Mesothelial cell of epicardium (in vitro differentiated cells): ENCODE measurements around the gene PTPRR. TPM values are rescaled to one million over a fixed set of nuclear protein-coding genes. Genes with fewer than 3 reads are reported as not detected.

ENCODE experiments used
- DNase-seq, 2 experiments: peaks; one replicate each; pipeline ENCODE4 v3.0.0; 2021; ENCODE audit warnings: low spot score in 2 of 2; ENCODE audit not compliant: unreplicated experiment in 2 of 2
- H3K27ac Mint-ChIP-seq: 2 replicates; pipeline ENCODE4 v1.8.0; 2021; ENCODE audit warnings: mixed read lengths
- H3K27me3 Mint-ChIP-seq: 2 replicates; pipeline ENCODE4 v1.8.0; 2021; ENCODE audit warnings: low read depth, mixed read lengths
- H3K36me3 Mint-ChIP-seq: 2 replicates; pipeline ENCODE4 v1.8.0; 2021; ENCODE audit warnings: mixed read lengths
- H3K4me1 Mint-ChIP-seq: 2 replicates; pipeline ENCODE4 v1.8.0; 2021; ENCODE audit warnings: mixed read lengths
- H3K4me3 Mint-ChIP-seq: 2 replicates; pipeline ENCODE4 v1.8.0; 2021; ENCODE audit warnings: mild to moderate bottlenecking, moderate library complexity, mixed read lengths
- H3K9me3 Mint-ChIP-seq: 2 replicates; pipeline ENCODE4 v1.8.0; 2021; ENCODE audit warnings: mixed read lengths
- total RNA-seq: library from RNA; stranded (reverse); gene quantifications from 3 replicates; pipeline ENCODE4 v1.2.1, GENCODE V29; 2021
- TF ChIP-seq, protein P1 (sequence below): fragments of 200-600 bp; sonication (generic); IDR thresholded peaks from one replicate; pipeline ENCODE4 v1.5.0; 2021; ENCODE audit warnings: antibody characterized with exemption; ENCODE audit not compliant: unreplicated experiment

The PTPRR gene
- total RNA-seq, 1 donor from 2014 or later, result 0.38 TPM

DNA sequence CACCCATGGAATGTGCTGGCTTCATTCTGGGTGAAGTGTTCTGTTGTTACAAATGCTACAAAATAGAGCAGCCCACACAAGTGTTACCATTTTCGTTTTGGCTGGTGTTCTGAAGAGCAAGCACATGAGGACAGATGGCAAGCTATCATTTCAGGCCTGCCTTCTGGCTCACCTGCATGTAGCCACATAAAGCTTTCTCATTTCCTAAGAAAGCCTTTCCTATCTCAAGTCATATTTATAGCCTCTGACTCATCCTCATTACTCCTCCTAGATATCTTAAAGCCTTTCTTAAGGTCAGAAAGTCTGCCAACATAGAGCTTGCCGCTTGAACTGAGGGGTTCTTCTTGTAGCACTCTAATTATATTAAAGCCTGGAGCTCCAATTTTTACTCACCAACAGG is 89.0 kb downstream of the PTPRR start:
- Mint-ChIP-seq H3K4me1 (peaks cover 5% of the 10 kb centered on the region), H3K27me3 (peaks cover 7% of the 10 kb centered on the region), H3K9me3 (no peaks in the 10 kb centered on the region)

DNA sequence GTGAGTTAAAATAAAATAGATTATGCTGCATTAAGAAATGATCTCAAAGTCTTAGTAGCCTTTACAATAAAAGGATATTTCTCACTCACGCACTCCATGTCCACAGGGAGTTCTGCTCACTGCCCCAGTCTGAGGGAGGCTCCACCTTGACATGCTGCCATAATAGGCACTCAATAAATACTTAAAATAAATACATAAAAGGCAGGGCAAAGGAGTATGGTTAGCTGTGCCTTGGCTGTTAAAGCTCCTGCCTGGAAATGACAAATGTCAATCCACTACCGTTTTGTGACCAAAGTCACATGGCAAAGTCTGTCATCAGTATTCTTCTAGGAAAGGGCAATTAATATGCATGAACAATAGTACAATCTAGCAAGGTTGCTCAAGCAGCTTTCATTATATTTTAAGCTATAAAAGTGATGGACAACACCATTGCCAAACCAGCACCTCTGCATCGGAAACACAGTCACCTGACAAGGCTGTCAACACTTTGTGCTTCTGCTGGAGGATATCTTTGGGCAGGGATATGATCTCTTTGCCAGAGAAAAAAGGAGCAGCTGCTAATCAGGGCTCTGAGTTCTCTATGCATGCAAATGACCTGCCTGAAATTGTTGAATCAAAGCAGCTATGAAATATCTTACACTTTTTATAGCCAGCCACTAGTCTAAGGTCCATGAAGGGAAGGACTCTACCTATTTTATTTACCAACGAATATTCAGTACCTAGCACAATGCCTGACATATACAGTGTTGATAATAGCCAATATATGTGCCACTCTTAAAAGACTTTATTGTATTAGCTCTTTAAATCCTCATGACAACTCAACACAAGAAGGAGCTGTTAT is 90.1 kb downstream of the PTPRR start:
- DNase-seq, result no peak
- no peak overlapping the region for H3K4me3 Mint-ChIP-seq
- peaks cover 5% of the 10 kb centered on the region for H3K4me1 Mint-ChIP-seq
- TF ChIP-seq, protein P1, sequence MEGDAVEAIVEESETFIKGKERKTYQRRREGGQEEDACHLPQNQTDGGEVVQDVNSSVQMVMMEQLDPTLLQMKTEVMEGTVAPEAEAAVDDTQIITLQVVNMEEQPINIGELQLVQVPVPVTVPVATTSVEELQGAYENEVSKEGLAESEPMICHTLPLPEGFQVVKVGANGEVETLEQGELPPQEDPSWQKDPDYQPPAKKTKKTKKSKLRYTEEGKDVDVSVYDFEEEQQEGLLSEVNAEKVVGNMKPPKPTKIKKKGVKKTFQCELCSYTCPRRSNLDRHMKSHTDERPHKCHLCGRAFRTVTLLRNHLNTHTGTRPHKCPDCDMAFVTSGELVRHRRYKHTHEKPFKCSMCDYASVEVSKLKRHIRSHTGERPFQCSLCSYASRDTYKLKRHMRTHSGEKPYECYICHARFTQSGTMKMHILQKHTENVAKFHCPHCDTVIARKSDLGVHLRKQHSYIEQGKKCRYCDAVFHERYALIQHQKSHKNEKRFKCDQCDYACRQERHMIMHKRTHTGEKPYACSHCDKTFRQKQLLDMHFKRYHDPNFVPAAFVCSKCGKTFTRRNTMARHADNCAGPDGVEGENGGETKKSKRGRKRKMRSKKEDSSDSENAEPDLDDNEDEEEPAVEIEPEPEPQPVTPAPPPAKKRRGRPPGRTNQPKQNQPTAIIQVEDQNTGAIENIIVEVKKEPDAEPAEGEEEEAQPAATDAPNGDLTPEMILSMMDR, result no peak
- H3K36me3 Mint-ChIP-seq, result no peaks in the 10 kb centered on the region
- no peaks in the 10 kb centered on the region for H3K9me3 Mint-ChIP-seq
- H3K27ac Mint-ChIP-seq, result no peak overlapping the region
- peaks cover 2% of the 10 kb centered on the region for H3K27me3 Mint-ChIP-seq

More for the DNA sequence above, 89.0 kb downstream of the PTPRR start:
- TF ChIP-seq, protein P1, result no peak
- Mint-ChIP-seq H3K36me3 (no peaks in the 10 kb centered on the region), H3K4me3 (no peak overlapping the region), H3K27ac (no peak overlapping the region)
- DNase-seq, result no peak

DNA sequence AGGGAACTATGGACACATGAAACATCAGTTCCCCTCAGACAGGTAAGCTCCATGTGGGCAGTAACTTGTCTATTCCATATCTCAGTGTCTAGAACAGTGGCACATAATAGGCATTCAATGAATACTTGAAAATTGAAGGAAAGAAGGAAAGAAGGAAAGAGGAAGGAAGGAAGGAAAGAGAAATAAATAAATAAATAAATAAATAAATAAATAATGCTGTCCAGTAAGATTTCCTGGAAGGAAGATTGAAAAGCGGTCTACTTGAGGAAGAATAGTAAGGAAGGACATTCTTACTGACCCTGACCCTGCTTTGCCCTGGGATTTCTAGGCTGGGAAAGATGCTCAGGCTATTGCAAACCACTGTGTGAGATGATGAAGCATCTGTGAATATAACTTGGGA is 91.5 kb downstream of the PTPRR start:
- Mint-ChIP-seq H3K27ac (no peak overlapping the region), H3K9me3 (no peaks in the 10 kb centered on the region), H3K27me3 (peaks cover 2% of the 10 kb centered on the region), H3K36me3 (no peaks in the 10 kb centered on the region), H3K4me3 (no peak overlapping the region), H3K4me1 (peaks cover 5% of the 10 kb centered on the region)
- no peak for DNase-seq
- TF ChIP-seq, protein P1, result no peak

DNA sequence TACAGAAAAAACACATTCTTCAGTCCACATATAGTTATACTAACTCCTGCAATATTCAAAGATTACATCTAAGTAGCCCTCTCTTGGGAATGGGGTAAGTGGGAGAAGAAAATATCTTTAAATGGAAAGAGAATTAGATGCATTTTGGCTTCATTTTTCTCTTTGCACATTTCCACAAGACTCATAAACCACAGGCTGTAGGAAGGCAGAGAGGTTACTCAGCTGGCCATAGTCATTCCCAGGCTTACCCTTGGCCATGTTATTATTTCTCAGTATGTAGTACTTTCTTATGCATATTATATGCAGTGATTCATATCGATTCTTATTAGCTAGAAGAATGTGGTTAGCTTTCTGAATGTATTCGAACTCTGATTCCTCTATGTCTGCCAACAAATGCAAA is 92.2 kb downstream of the PTPRR start:
- Mint-ChIP-seq H3K27ac (no peak overlapping the region), H3K4me1 (peaks cover 5% of the 10 kb centered on the region), H3K36me3 (no peaks in the 10 kb centered on the region), H3K4me3 (no peak overlapping the region), H3K9me3 (no peaks in the 10 kb centered on the region), H3K27me3 (peaks cover 2% of the 10 kb centered on the region)
- TF ChIP-seq, protein P1, result no peak
- no peak for DNase-seq

DNA sequence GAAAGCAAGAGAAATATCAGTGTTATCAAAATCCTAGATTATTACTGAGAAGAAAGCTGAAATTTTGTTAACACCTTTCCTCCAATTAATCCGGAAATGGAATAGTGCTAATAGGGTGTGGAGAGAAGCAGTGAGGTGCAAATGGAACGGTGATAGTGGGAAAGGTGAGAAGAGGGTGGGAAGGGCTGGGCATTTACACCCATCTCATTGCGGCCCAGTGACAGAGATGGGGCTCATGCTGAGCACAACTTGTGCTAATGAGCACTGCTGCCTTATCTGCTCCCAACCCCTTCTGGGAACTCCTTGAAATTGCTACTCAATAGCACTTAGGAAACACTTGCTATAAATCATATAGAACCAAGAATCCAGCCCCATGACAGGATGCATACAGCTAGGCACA is 94.4 kb downstream of the PTPRR start:
- DNase-seq, result no peak
- H3K27ac Mint-ChIP-seq, result no peak overlapping the region
- no peak overlapping the region for H3K4me3 Mint-ChIP-seq
- H3K9me3 Mint-ChIP-seq, result no peaks in the 10 kb centered on the region
- no peaks in the 10 kb centered on the region for H3K36me3 Mint-ChIP-seq
- H3K27me3 Mint-ChIP-seq, result no peaks in the 10 kb centered on the region
- peaks cover 3% of the 10 kb centered on the region for H3K4me1 Mint-ChIP-seq
- TF ChIP-seq, protein P1, result no peak
